ENCODE results near the gene IGF1R. TPM values are rescaled to one million over a fixed set of nuclear protein-coding genes. Genes with fewer than 3 reads are reported as not detected.
A peak's percentile ranks its signal among the peaks of the same experiment; 100 is the strongest.

The IGF1R gene
- total and polyA plus RNA-seq, 4 experiments from 2014 or later, result 0.45 to 49.2 (median 25.1) TPM

GRCh38 chr15:98798375-98798893 lies 150.1 kb downstream of the IGF1R start:
- ChIA-PET POLR2A (ENCODE audit: partially characterized antibody) (no interaction called here), CTCF (ENCODE audit: partially characterized antibody) (interaction anchor here (1.2 to 4.5 kb wide), 2 partner anchors 17 to 20 kb away, joined by 3 to 18 read pairs; no protein-coding TSS in a partner anchor)
- Mint-ChIP-seq H3K27ac (peak overlapping the region in 1 of 7 donors; percentile 15), H3K27me3 (peaks cover 2 to 4% of the 10 kb centered on the region in 2 donors), H3K36me3 (no peaks in the 10 kb centered on the region), H3K4me1 (peaks cover 4 to 35% (median 23%) of the 10 kb centered on the region in 4 donors), H3K9me3 (no peaks in the 10 kb centered on the region), H3K4me3 (no peak overlapping the region)
- Histone ChIP-seq H3K4me3 (ENCODE audit: low read length in 2 of 2) (no peak overlapping the region), H3K4me1 (ENCODE audit: insufficient read depth, low read length) (no peaks in the 10 kb centered on the region), H3K36me3 (ENCODE audit: insufficient read depth, low read length) (no peaks in the 10 kb centered on the region), H3K27me3 (ENCODE audit: insufficient read depth, low read length) (peaks cover 3% of the 10 kb centered on the region), H3K9me3 (ENCODE audit: control insufficient read depth in 1 of 2, low read length in 2 of 2) (no peaks in the 10 kb centered on the region), H3K27ac (ENCODE audit: low read depth, low read length) (no peak overlapping the region)
- intact Hi-C loops (cut with micrococcal nuclease), result no loop called here
- no peak for DNase-seq

- no peaks in the 10 kb centered on the region for H3K4me1 ChIP-seq (ENCODE audit: insufficient read depth, low read length)
- intact Hi-C loops (cut with micrococcal nuclease), result no loop called here
- H3K27ac ChIP-seq (ENCODE audit: low read depth, low read length), result no peak overlapping the region
- Mint-ChIP-seq H3K36me3 (no peaks in the 10 kb centered on the region), H3K9me3 (no peaks in the 10 kb centered on the region), H3K4me3 (no peak overlapping the region), H3K4me1 (peaks cover 4 to 35% (median 22%) of the 10 kb centered on the region in 4 donors), H3K27ac (peak overlapping the region in 1 of 7 donors; percentile 57), H3K27me3 (peaks cover 2 to 4% of the 10 kb centered on the region in 2 donors)
- ChIA-PET POLR2A (ENCODE audit: partially characterized antibody) (interaction anchor here (0.6 kb wide), 1 partner anchor 21 kb away, joined by 3 read pairs; no protein-coding TSS in a partner anchor), CTCF (ENCODE audit: partially characterized antibody) (interaction anchor here (0.8 to 4.5 kb wide), 3 partner anchors 18 to 51 kb away, joined by 3 to 18 read pairs (median 4); no protein-coding TSS in a partner anchor)
- no peaks in the 10 kb centered on the region for H3K36me3 ChIP-seq (ENCODE audit: insufficient read depth, low read length)
- no peak for DNase-seq
- H3K9me3 ChIP-seq (ENCODE audit: control insufficient read depth in 1 of 2, low read length in 2 of 2), result no peaks in the 10 kb centered on the region
- H3K4me3 ChIP-seq (ENCODE audit: low read length in 2 of 2), result no peak overlapping the region
- H3K27me3 ChIP-seq (ENCODE audit: insufficient read depth, low read length), result peaks cover 3% of the 10 kb centered on the region
These were observed 151.4 kb downstream of the IGF1R start for GRCh38 chr15:98799461-98800390.

- Histone ChIP-seq H3K36me3 (ENCODE audit: insufficient read depth, low read length) (no peaks in the 10 kb centered on the region), H3K4me3 (ENCODE audit: low read length in 2 of 2) (no peak overlapping the region), H3K27me3 (ENCODE audit: insufficient read depth, low read length) (peaks cover 3% of the 10 kb centered on the region), H3K9me3 (ENCODE audit: control insufficient read depth in 1 of 2, low read length in 2 of 2) (no peaks in the 10 kb centered on the region), H3K4me1 (ENCODE audit: insufficient read depth, low read length) (no peaks in the 10 kb centered on the region), H3K27ac (ENCODE audit: low read depth, low read length) (no peak overlapping the region)
- Mint-ChIP-seq H3K4me1 (peaks cover 4 to 35% (median 22%) of the 10 kb centered on the region in 4 donors), H3K4me3 (no peak overlapping the region), H3K27ac (peak overlapping the region in 3 of 7 donors; percentile 19 to 80 (median 22)), H3K27me3 (peaks cover 2 to 4% of the 10 kb centered on the region in 2 donors), H3K36me3 (no peaks in the 10 kb centered on the region), H3K9me3 (no peaks in the 10 kb centered on the region)
- ChIA-PET POLR2A (ENCODE audit: partially characterized antibody) (no interaction called here), CTCF (ENCODE audit: partially characterized antibody) (no interaction called here)
- no peak for DNase-seq
- intact Hi-C loops (cut with micrococcal nuclease), result no loop called here
These were observed 152.3 kb downstream of the IGF1R start for GRCh38 chr15:98800437-98801233.

- no peak overlapping the region for H3K27ac ChIP-seq (ENCODE audit: low read depth, low read length)
- no peaks in the 10 kb centered on the region for H3K9me3 Mint-ChIP-seq
- ChIA-PET POLR2A (ENCODE audit: partially characterized antibody) (no interaction called here), CTCF (ENCODE audit: partially characterized antibody) (no interaction called here)
- no peak overlapping the region for H3K4me3 ChIP-seq (ENCODE audit: low read length in 2 of 2)
- no peaks in the 10 kb centered on the region for H3K4me1 ChIP-seq (ENCODE audit: insufficient read depth, low read length)
- peaks cover 1% of the 10 kb centered on the region for H3K27me3 ChIP-seq (ENCODE audit: insufficient read depth, low read length)
- H3K36me3 ChIP-seq (ENCODE audit: insufficient read depth, low read length), result no peaks in the 10 kb centered on the region
- H3K9me3 ChIP-seq (ENCODE audit: control insufficient read depth in 1 of 2, low read length in 2 of 2), result no peaks in the 10 kb centered on the region
- H3K4me1 Mint-ChIP-seq, result peaks cover 4 to 32% (median 22%) of the 10 kb centered on the region in 4 donors
- H3K27me3 Mint-ChIP-seq, result peaks cover 2 to 4% of the 10 kb centered on the region in 2 donors
- intact Hi-C loops (cut with micrococcal nuclease), result no loop called here
- no peak for DNase-seq
- no peaks in the 10 kb centered on the region for H3K36me3 Mint-ChIP-seq
- H3K27ac Mint-ChIP-seq, result peak overlapping the region in 3 of 7 donors; percentile 15 to 22 (median 19)
- no peak overlapping the region for H3K4me3 Mint-ChIP-seq
These were observed 152.9 kb downstream of the IGF1R start for GRCh38 chr15:98801234-98801561.

- H3K27ac ChIP-seq (ENCODE audit: low read depth, low read length), result no peak overlapping the region
- Mint-ChIP-seq H3K9me3 (no peaks in the 10 kb centered on the region), H3K36me3 (no peaks in the 10 kb centered on the region), H3K4me3 (no peak overlapping the region), H3K4me1 (peaks cover 4 to 31% (median 21%) of the 10 kb centered on the region in 4 donors), H3K27me3 (peaks cover 2 to 4% of the 10 kb centered on the region in 2 donors), H3K27ac (no peak overlapping the region)
- no peaks in the 10 kb centered on the region for H3K27me3 ChIP-seq (ENCODE audit: insufficient read depth, low read length)
- no peaks in the 10 kb centered on the region for H3K4me1 ChIP-seq (ENCODE audit: insufficient read depth, low read length)
- intact Hi-C loops (cut with micrococcal nuclease), result no loop called here
- CTCF ChIA-PET (ENCODE audit: partially characterized antibody), result no interaction called here
- POLR2A ChIA-PET (ENCODE audit: partially characterized antibody), result no interaction called here
- no peaks in the 10 kb centered on the region for H3K36me3 ChIP-seq (ENCODE audit: insufficient read depth, low read length)
- H3K9me3 ChIP-seq (ENCODE audit: control insufficient read depth in 1 of 2, low read length in 2 of 2), result no peaks in the 10 kb centered on the region
- no peak for DNase-seq
- no peak overlapping the region for H3K4me3 ChIP-seq (ENCODE audit: low read length in 2 of 2)
These were observed 153.8 kb downstream of the IGF1R start for GRCh38 chr15:98802187-98802586.

- POLR2A ChIA-PET (ENCODE audit: partially characterized antibody), result no interaction called here
These were observed 155.1 kb downstream of the IGF1R start for GRCh38 chr15:98803228-98804056.

More at GRCh38 chr15:98803228-98804056, 155.1 kb downstream of the IGF1R start:
- Histone ChIP-seq H3K27me3 (ENCODE audit: insufficient read depth, low read length) (no peaks in the 10 kb centered on the region), H3K36me3 (ENCODE audit: insufficient read depth, low read length) (no peaks in the 10 kb centered on the region), H3K27ac (ENCODE audit: low read depth, low read length) (no peak overlapping the region), H3K9me3 (ENCODE audit: control insufficient read depth in 1 of 2, low read length in 2 of 2) (no peaks in the 10 kb centered on the region), H3K4me3 (ENCODE audit: low read length in 2 of 2) (no peak overlapping the region), H3K4me1 (ENCODE audit: insufficient read depth, low read length) (no peaks in the 10 kb centered on the region)
- H3K27me3 Mint-ChIP-seq, result peaks cover 0 to 1% of the 10 kb centered on the region in 2 donors
- CTCF ChIA-PET (ENCODE audit: partially characterized antibody), result no interaction called here
- H3K4me3 Mint-ChIP-seq, result no peak overlapping the region
- intact Hi-C loops (cut with micrococcal nuclease), result no loop called here
- H3K36me3 Mint-ChIP-seq, result no peaks in the 10 kb centered on the region
- peaks cover 4 to 26% (median 15%) of the 10 kb centered on the region in 4 donors for H3K4me1 Mint-ChIP-seq
- DNase-seq, result no peak
- H3K9me3 Mint-ChIP-seq, result peaks cover 0 to 2% (median 0%) of the 10 kb centered on the region in 8 donors
- no peak overlapping the region for H3K27ac Mint-ChIP-seq
